Right lobe of liver (tissue), 4 donors: Measurements from ENCODE around the gene SIRT2.

Source experiments
- POLR2A ChIP-seq: fragments of 450-650 bp; IDR thresholded peaks from one replicate; pipeline ENCODE4 v1.6.1; 2017; ENCODE audit warnings: antibody characterized with exemption, mild to moderate bottlenecking
- TF ChIP-seq, protein P1 (sequence below), 4 donors: fragments of 200-600 bp in 3 of 4; fragments of 450-650 bp in 1 of 4; IDR thresholded peaks; one replicate each; pipeline versions ENCODE4 v1.5.1 to v1.8.0; 2016 to 2022; ENCODE audit warnings: antibody characterized with exemption in 4 of 4, mild to moderate bottlenecking in 2 of 4
- donor health status: DM: no; HTN: no; CAD: no.
- donor health status: DM: no; HTN: no; CAD: no.
- donor health status: DM: no; HTN: yes; CAD: no.

DNA sequence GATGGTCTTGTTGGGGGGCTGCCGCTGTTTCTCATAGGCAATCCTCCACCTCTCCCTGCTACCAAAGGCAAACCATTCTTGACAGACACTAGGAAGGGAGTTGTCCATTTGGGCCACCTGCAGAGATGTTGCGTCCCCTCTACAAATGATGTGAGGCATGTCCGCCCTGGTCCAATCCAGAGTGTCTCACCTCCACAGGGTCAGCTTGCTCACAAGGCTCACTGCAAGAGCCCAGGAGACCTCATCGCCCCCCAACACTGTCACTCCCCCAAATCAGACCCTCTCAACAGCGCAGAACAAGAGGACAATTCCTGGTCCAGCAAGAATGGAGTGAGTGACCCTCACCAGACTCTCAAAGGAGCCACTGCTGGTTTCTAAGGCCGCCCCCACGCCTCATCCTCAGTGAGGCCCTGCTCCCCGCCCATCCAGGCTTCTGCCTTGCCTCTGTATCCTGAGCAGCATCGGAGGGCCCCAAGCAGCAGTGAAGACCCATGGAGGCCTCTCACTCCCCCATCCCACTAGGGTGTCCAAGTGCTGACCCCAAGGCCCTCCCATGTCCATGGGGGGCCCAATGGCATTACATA, 56.2 kb downstream of the SIRT2 start:
- TF ChIP-seq, protein P1, sequence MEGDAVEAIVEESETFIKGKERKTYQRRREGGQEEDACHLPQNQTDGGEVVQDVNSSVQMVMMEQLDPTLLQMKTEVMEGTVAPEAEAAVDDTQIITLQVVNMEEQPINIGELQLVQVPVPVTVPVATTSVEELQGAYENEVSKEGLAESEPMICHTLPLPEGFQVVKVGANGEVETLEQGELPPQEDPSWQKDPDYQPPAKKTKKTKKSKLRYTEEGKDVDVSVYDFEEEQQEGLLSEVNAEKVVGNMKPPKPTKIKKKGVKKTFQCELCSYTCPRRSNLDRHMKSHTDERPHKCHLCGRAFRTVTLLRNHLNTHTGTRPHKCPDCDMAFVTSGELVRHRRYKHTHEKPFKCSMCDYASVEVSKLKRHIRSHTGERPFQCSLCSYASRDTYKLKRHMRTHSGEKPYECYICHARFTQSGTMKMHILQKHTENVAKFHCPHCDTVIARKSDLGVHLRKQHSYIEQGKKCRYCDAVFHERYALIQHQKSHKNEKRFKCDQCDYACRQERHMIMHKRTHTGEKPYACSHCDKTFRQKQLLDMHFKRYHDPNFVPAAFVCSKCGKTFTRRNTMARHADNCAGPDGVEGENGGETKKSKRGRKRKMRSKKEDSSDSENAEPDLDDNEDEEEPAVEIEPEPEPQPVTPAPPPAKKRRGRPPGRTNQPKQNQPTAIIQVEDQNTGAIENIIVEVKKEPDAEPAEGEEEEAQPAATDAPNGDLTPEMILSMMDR (IDR thresholded peaks at IDR 0.05), result no peak
- TF ChIP-seq POLR2A, result no peak
